Right atrium auricular region (tissue), 2 donors: ENCODE measurements around the gene SAG. TPM values are rescaled to one million over a fixed set of nuclear protein-coding genes. Genes with fewer than 3 reads are reported as not detected.

Source experiments
- DNase-seq: peaks from one replicate; pipeline ENCODE4 v3.0.0-alpha.2; 2019; ENCODE audit warnings: low spot score
- H3K27ac ChIP-seq, 2 donors: fragments of 200-600 bp; sonication (generic); 1 replicate in 1 of 2; 2 replicates in 1 of 2; pipeline ENCODE4 v1.5.1; 2016 to 2019
- H3K27me3 ChIP-seq, 2 donors: fragments of 200-600 bp; sonication (generic); one replicate each; pipeline versions ENCODE4 v1.5.1 to v1.6.0; 2017 to 2019
- H3K36me3 ChIP-seq: fragments of 200-600 bp; sonication (generic); one replicate; pipeline ENCODE4 v1.5.1; 2016
- H3K4me1 ChIP-seq, 2 donors: fragments of 200-600 bp; sonication (generic); one replicate each; pipeline versions ENCODE4 v1.5.1 to v1.6.0; 2017 to 2019
- H3K4me3 ChIP-seq, 2 donors: fragments of 200-600 bp; sonication (generic); 1 replicate in 1 of 2; 2 replicates in 1 of 2; pipeline ENCODE4 v1.5.1; 2017 to 2019; ENCODE audit warnings: mild to moderate bottlenecking in 1 of 2, moderate library complexity in 1 of 2
- H3K9me3 ChIP-seq, 2 donors: fragments of 200-600 bp; sonication (generic); one replicate each; pipeline ENCODE4 v1.5.1; 2019
- total RNA-seq, 2 donors: library from RNA; depleted of rRNA; stranded (reverse); fragments of >200 nt; gene quantifications; one replicate each; pipeline ENCODE4 v1.1.0, GENCODE V29; 2016
- TF ChIP-seq, protein P1 (sequence below), 2 donors: fragments of 200-600 bp; sonication (generic); IDR thresholded peaks; one replicate each; pipeline ENCODE4 v1.5.1; 2019; ENCODE audit warnings: antibody characterized with exemption in 2 of 2

The SAG gene
- total RNA-seq, 2 donors from 2014 or later = 2.9 TPM; not detected in 1

DNA sequence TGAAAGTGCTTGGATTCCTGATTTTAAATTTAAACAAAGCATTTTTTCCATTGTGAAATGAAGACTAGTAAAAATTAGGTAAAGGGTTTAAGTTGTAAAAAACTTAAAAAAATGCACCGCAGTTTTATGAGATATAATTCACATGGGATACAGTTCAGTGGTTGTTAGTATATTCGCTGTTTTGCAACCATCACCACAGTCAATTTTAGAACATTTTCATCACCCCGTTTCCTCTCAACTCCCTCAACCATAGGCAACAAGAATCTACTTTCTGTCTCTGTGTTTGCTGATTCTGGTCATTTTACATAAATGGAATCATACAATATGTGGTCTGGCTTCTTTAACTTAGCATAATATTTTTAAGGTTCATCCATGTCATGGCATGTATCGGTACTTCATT is 50.7 kb downstream of the SAG start:
- H3K4me1 ChIP-seq = peaks cover 0 to 28% of the 10 kb centered on the region in 2 donors
- TF ChIP-seq, protein P1, sequence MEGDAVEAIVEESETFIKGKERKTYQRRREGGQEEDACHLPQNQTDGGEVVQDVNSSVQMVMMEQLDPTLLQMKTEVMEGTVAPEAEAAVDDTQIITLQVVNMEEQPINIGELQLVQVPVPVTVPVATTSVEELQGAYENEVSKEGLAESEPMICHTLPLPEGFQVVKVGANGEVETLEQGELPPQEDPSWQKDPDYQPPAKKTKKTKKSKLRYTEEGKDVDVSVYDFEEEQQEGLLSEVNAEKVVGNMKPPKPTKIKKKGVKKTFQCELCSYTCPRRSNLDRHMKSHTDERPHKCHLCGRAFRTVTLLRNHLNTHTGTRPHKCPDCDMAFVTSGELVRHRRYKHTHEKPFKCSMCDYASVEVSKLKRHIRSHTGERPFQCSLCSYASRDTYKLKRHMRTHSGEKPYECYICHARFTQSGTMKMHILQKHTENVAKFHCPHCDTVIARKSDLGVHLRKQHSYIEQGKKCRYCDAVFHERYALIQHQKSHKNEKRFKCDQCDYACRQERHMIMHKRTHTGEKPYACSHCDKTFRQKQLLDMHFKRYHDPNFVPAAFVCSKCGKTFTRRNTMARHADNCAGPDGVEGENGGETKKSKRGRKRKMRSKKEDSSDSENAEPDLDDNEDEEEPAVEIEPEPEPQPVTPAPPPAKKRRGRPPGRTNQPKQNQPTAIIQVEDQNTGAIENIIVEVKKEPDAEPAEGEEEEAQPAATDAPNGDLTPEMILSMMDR (IDR thresholded peaks at IDR 0.05) = no peak
- no peak overlapping the region for H3K4me3 ChIP-seq
- no peaks in the 10 kb centered on the region for H3K27me3 ChIP-seq
- H3K27ac ChIP-seq = no peak overlapping the region
- DNase-seq = no peak
- no peaks in the 10 kb centered on the region for H3K36me3 ChIP-seq
- no peaks in the 10 kb centered on the region for H3K9me3 ChIP-seq

DNA sequence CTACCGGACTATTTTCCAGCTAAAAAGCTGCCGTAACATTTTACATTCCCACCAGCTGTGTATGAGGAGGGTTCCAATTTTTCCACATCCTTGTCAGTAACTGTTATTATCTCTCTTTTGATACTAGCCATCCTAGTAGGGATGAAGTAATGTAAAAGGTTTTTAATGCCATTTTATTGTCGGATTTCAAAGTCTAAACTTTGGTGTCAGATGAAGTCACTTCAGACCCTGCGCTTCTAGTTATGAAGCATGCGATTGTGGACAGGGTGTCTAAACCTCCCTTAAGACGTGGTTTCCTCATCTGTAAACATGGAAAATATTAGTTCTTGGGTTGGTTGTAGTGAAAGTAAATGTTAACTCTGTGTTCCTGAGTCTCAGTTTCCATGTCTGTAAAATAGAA is 51.3 kb downstream of the SAG start:
- Histone ChIP-seq H3K9me3 (peaks cover 0 to 5% of the 10 kb centered on the region in 2 donors), H3K4me3 (no peak overlapping the region), H3K27ac (no peak overlapping the region), H3K27me3 (no peaks in the 10 kb centered on the region), H3K36me3 (no peaks in the 10 kb centered on the region), H3K4me1 (peaks cover 0 to 22% of the 10 kb centered on the region in 2 donors)
- DNase-seq = no peak
- TF ChIP-seq, protein P1 (IDR thresholded peaks at IDR 0.05) = no peak

DNA sequence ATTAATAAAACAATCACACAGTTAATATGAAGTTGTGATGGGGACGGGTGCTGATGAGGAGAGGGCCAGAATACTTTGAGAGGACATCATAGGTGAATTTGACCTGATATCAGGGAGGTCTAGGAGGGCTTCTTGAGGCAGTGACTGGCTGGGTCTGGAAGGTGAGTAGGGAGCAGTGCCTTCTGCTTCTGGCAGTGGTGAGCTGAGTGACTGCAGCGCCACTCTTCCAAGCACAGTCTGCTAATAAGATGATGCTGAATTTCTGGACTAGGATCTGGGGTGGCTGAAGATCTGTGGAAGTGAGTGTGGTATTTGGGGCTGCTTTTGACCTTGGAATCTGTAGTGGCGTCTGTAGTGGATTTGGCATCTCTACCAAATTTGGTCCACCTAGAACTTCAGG is 52.2 kb downstream of the SAG start:
- Histone ChIP-seq H3K36me3 (no peaks in the 10 kb centered on the region), H3K27ac (no peak overlapping the region), H3K4me3 (no peak overlapping the region), H3K27me3 (no peaks in the 10 kb centered on the region), H3K9me3 (peaks cover 0 to 7% of the 10 kb centered on the region in 2 donors), H3K4me1 (peaks cover 0 to 21% of the 10 kb centered on the region in 2 donors)
- TF ChIP-seq, protein P1 (IDR thresholded peaks at IDR 0.05) = no peak
- DNase-seq = no peak

DNA sequence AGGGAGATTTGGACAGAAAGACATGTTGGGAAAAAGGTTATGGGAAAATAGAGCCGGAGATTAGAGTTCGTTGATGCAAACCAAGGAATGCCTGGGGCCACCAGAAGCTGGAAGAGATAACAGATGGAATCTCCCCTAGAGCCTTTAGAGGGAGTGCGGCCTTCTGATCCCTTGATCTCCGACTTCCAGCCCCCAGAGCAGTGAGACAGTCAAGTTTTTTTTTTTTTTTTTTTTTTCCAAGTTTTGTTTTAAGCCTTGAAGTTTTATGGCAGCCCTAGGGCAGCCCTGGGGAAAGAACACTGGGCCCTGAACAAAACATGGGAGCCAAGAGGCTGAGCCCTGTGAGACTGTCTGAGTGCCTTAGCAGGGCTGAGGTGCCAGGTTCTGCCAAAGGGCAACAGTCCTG is 53.2 kb downstream of the SAG start:
- DNase-seq = no peak
- Histone ChIP-seq H3K9me3 (peaks cover 0 to 7% of the 10 kb centered on the region in 2 donors), H3K27ac (peak overlapping the region; percentile 5 to 46), H3K4me1 (peaks cover 0 to 12% of the 10 kb centered on the region in 2 donors), H3K4me3 (no peak overlapping the region), H3K36me3 (no peaks in the 10 kb centered on the region), H3K27me3 (no peaks in the 10 kb centered on the region)
- TF ChIP-seq, protein P1 (IDR thresholded peaks at IDR 0.05) = no peak

DNA sequence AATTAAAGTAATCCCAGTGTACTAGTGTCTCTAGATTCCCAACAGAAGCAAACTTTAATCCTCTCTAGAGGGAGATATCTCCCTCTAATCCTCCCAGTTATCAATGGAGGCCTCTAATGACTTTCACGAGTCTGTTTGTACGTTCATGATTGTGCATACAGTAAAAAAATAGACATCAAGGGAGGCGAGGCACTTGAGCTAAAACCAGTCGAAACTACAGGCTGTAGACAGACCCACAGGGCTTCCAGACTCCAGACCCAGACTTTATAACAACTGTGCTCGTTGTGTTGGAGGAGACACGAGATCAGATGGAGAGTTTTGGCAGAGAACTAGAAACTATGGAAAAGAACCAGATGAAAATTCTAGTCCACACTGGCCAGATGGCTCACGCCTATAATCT is 53.7 kb downstream of the SAG start:
- Histone ChIP-seq H3K27me3 (no peaks in the 10 kb centered on the region), H3K9me3 (peaks cover 0 to 7% of the 10 kb centered on the region in 2 donors), H3K27ac (peak overlapping the region; percentile 5 to 46), H3K4me1 (peaks cover 0 to 9% of the 10 kb centered on the region in 2 donors), H3K36me3 (no peaks in the 10 kb centered on the region), H3K4me3 (no peak overlapping the region)
- TF ChIP-seq, protein P1 (IDR thresholded peaks at IDR 0.05) = no peak
- no peak for DNase-seq

DNA sequence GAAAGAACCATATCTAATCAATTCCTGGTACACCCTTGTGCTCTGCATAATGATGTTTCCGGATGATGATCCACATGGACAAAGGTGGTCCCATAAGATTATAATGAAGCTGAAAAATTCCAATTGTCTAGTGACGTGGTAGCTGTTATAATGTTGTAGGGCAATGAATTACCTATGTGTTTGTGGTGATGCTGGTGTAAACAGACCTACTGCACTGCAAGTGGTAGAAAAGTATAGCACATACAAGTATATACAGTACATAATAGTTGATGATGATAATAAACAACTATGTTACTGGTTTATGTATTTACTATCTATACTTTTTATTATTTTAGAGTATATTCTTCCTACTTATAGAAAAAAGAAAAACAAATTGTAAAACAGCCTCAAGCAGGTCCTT is 55.1 kb downstream of the SAG start:
- TF ChIP-seq, protein P1 (IDR thresholded peaks at IDR 0.05) = no peak

More for the DNA sequence above, 55.1 kb downstream of the SAG start:
- no peaks in the 10 kb centered on the region for H3K36me3 ChIP-seq
- no peak overlapping the region for H3K4me3 ChIP-seq
- peaks cover 0 to 7% of the 10 kb centered on the region in 2 donors for H3K9me3 ChIP-seq
- no peak overlapping the region for H3K27ac ChIP-seq
- no peaks in the 10 kb centered on the region for H3K27me3 ChIP-seq
- no peak for DNase-seq
- H3K4me1 ChIP-seq = peaks cover 0 to 9% of the 10 kb centered on the region in 2 donors
